Activated CD4-positive, CD25-positive, alpha-beta regulatory T cell treated with anti-CD3 and anti-CD28 coated beads, Interleukin-2, amount 50 U/mL, for 16 hours (primary cell): ENCODE data around the gene NKX2-4.
"Not testable (repeated sequence)": the region's sequence is repeated elsewhere in the genome, so short reads cannot be mapped to it uniquely, and the experiment has no call there.

Experiments used
- DNase-seq: peaks from one replicate; pipeline ENCODE4 v3.0.0-alpha.2; 2020; ENCODE audit warnings: low read depth, low spot score

Gene NKX2-4

DNA sequence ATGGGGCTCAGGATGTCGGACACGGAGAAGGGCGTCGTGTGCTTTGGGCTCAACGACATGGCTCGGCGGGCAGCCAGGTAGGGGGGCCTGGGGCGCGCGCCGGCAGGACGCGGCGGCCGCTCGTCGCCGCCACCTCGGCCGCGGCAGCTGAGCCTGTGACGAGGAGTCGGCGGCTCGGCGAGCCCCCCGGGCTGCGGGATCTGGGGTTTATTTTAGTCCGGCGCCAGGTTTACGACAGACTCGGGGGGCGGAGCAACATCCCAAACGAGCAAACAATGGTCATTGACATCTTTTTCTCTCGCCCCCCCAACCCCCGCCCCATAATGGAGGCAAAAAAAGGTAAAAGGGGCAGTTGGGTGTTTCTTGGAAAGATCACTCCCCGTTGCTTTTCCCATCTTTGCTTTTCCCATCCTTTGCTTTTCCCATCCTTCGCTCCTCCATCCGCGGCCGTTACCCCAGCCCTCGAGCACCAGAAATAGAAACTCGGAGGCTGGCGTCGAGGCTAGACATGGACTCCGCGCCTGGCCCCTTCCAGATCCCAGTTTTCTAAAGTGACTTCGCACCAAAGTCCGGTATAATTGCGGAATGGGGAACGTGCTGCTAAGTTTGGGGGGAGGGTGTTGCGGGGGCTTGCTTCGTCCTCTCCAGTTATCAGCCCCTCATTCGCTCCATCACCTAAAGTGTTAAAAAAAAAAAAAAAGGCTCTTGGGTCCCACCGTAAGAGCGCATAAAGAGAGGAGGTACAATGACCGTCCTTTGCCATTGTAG is at the start of gene NKX2-4:
Gene NKX2-4, minus strand, starts transcription at position 186 of the 768 bp plus-strand sequence. Its CDS starts 127 bp downstream, at position 59.
- DNase-seq, result no peak

DNA sequence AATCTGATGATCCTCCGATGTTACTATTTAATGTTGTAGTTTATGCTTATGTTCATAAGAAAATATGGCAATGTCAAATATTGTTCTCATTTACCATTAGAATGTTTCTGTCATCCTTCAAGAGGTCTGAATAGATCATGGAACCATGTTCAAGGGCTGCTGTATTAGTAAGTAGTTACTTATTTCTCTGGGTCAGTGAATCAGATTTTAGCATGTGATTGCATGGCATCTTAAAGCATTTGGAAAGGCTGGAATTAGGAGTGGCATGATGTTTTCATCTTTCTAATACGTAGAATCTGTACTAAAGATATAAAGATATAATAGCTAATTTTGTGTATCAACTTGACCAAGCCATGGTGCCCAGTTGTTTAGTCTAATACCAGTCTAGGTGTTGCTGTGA is 40.5 kb upstream of the NKX2-4 start:
- DNase-seq, result no peak

DNA sequence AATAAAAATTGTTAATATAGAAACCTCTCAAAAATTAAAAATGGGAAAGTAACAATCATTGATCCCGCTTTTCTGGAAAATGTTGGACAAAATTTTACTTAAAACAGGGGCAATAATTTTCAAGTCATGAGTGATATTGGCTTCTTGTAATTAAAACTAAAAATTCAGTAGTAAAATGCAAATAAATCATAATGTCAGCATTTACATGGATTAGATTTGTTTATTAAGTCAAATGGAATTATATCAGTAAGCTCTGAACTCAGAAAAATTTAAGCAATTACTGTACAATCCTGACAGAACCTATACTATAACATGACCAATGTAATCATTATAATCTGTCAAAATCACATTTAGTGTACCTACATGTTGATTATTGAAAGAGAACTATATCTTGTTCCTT is 39.9 kb upstream of the NKX2-4 start:
- DNase-seq, result no peak

DNA sequence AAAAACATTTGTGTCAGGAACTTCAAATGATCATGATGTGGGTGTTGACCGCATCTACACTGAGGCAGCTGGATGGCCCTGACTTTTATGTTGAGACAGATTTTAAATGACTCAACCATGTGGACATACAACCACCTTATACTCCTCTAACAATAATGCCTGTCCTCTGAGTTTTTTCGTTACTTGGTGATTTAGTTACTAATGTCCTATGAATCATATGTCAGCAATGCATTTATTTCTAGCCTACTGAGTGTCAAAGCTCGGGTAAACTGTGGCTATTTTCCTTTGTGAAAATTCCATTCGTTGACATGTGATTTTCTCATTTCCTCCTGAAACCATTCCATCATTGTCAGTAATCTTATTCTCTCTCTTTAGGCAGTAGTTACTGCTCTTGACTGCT is 38.9 kb upstream of the NKX2-4 start:
- DNase-seq, result no peak

DNA sequence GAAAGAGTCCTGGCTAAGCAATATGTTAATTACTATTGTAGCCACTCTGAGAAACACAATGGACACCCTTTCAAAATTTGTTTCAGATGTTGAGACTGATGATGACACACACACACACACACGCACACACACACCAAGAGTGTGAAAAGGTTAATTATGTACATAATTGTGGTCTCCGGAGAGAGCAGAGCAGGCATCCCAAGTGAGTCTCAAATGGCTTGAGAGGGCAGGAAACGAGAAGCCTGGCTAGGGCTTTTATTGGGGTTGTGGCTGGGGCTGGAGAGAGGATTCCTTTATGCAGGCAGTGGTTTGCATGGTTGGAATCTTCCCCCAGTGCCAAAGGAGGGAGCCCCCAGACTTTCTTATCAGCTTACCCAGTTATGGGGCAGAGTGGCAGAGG is 38.2 kb upstream of the NKX2-4 start:
- DNase-seq, result no peak

DNA sequence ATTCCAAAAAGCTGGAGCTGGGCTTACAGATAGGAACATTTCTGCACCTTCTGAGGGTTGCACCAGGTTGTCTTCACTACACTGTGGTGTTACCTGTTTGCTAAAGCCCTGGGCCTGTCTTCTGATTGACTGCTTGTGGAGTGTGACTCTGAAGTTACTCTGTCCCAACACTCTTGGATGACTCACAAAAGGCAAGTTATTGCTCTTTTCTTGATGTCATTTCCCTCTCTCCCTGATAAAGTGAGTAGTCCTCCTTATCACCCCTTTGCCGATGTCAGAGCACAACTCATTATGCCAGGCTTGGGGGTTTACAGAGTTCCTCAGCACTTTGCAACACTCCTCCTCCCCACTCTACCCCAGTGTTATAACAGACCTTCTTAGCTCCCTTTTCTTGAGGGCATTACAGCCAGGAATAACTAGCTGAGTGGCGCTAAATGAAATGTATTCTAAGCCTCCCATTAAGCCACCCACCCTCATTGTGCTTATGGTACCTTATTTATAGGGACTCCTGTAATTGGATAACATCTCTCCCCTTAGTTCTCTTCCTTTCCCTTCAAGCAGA is 36.1 kb upstream of the NKX2-4 start:
- DNase-seq, result no peak

DNA sequence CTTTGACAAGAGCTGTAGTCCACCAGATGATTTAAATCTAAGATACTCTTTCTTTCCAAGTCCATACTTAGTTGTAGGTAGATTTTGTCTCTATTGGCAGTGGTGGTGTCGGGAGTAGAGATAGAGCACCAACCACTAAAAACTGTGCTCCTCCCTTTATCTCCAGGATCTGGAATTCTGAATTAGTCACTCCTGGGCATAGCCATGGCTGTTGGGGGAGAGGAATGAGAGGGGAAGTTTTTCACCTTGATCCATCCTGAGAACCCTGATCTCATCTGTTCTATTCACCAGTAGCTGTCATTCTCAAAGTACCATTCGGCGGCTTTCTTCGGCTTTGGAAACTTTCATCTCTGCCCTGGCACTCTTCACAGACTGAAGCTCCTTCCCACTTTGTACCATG is 35.6 kb upstream of the NKX2-4 start:
- DNase-seq, result no peak

DNA sequence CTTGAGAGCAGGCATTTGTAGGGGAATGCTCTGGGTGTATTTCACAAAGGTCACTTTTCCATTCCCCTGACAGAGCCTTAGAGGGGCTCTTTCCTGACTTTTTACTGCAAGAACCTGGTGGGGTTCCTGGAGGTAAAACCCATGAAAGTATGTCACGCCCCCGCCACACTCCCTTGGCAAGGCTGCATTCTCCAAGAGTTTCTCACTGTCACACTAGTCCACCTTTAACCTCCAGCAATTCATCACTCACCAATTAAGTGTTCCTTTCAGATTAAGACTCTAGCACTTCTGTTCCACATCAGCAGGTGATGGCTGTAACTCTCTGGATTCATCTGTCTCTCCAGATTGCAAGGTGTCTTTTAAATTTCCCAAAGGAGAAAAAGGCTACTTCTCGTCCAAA is 32.7 kb upstream of the NKX2-4 start:
- no peak for DNase-seq

DNA sequence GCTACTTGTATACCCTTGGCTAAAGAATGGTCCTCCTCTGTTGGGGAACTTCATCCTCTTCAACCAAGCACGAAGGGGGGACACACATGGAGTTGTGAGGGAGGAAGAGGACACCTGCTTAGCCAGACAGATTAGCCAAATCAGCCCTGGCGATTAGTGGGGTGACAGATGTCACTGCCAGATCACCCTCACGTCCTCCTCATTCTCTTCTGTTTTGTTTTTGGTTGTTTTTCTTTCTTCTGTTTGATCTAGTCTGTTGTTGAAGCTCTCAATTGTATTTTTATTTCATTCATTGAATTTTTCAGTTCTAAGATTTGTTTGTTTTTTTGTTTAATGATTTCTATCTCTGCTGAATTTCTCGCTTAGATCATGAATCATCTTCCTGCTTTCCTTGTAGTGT is 27.5 kb upstream of the NKX2-4 start:
- DNase-seq, result no peak

DNA sequence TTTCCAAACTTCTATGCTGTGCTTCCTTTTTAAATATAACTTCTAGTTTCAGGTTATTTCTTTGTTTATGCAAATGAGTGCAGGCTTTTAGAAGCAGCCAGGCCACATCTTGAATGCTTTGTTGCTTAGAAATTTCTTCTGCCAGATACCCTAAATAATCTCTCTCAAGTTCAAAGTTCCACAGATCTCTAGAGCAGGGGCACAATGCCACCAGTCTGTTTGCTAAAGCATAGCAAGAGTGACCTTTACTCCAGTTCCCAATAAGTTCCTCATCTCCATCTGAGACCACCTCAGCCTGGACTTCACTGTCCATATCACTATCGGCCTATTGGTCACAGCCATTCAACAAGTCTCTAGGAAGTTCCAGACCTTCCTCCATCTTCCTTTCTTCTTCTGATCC is 26.4 kb upstream of the NKX2-4 start:
- DNase-seq, result not testable (repeated sequence)

DNA sequence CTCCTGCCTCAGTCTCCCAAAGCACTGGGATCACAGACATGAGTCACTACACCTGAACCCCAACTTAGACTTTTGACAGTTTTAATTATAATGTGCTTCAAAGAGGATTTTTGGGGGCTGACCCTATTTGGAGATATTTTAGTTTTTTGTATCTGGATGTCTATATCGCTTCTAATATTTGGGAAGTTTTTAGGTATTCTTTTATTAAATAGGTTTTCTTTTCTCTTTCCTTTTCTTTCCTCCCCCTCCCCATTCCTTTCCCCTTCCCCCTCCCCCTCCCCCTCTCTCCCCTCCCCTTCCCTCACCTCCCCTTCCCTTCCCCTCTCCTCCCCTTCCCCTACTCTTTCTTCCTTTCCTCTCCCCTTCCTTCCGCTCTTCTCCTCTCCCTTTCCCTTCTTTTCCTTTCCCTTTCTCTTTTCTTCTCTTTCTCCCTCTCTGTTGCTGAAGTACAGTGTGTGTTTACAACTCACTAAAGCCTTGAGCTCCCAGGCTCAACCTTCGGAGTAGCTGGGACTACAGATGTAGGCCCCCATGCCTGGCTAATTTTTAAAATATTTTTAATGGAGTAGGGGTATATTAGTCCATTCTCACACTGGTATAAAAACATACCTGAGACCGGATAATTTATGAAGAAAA is 24.4 kb upstream of the NKX2-4 start:
- no peak for DNase-seq

DNA sequence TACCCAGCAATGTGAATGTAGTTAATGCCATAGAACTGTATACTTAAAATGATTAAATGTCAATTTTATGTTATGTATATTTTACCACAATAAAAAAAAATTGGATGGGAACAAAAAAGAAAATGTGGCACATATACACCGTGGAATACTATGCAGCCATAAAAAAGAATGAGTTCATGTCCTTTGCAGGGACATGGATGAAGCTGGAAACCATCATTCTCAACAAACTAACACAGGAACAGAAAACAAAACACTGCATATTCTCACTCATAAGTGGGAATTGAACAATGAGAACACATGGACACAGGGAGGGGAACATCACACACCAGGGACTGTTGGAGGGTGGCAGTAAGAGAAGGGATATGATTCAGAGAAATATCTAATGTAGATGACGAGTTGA is 21.8 kb upstream of the NKX2-4 start:
- DNase-seq, result not testable (repeated sequence)

DNA sequence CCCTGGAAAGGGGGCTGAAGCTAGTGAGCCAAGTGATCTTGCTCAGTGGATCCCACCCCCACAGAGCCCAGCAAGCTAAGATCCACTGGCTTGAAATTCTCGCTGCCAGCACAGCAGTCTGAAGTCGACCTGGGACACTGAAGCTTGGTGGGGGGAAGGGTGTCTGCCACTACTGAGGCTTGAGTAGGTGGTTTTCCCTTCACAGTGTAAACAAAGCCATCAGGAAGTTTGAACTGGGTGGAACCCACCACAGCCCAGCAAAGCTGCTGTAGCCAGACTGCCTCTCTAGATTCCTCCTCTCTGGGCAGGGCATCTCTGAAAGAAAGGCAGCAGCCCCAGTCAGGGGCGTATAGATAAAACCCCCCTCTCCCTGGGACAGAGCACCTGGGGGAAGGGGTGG is 16.7 kb upstream of the NKX2-4 start:
- DNase-seq, result not testable (repeated sequence)

DNA sequence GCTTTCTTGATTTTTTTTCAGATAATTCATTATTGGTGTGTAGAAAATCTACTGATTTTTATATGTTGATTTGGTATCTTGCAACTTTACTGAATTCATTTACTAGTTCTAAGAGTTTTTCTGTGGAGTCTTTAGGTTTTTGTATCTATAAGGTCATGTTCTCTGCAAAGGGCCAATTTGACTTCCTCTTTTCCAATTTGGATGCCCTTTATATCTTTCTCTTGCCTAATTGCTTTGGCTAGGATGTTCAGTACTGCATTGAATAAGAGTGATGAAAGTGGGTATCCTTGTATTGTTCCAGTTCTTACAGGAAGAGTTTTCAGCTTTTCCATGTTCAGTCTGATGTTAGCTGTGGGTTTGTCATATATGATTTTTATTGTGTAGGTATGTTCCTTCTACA is 14.4 kb upstream of the NKX2-4 start:
- no peak for DNase-seq

DNA sequence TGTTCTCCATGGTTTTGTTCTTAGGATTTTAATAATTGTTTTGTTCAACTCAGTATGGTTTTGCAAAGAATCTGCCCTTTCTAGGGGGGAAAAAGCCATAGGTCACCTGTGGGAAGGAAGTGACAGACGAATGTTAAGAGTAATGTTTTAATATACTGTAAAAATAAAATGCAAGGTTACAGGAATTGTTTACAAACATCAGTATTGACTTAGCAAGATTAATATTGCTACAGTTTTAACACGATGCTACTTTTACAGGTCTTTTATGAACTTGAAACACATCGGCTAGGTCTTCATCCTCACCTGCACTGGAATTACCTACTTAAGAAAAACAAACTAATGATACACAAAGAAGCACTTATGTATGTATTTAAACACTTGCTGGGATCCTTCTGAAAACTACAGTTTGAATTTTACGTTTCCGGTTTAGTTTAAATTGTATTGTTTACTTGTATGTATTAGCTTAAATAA is 1.7 kb upstream of the NKX2-4 start:
- DNase-seq, result no peak

DNA sequence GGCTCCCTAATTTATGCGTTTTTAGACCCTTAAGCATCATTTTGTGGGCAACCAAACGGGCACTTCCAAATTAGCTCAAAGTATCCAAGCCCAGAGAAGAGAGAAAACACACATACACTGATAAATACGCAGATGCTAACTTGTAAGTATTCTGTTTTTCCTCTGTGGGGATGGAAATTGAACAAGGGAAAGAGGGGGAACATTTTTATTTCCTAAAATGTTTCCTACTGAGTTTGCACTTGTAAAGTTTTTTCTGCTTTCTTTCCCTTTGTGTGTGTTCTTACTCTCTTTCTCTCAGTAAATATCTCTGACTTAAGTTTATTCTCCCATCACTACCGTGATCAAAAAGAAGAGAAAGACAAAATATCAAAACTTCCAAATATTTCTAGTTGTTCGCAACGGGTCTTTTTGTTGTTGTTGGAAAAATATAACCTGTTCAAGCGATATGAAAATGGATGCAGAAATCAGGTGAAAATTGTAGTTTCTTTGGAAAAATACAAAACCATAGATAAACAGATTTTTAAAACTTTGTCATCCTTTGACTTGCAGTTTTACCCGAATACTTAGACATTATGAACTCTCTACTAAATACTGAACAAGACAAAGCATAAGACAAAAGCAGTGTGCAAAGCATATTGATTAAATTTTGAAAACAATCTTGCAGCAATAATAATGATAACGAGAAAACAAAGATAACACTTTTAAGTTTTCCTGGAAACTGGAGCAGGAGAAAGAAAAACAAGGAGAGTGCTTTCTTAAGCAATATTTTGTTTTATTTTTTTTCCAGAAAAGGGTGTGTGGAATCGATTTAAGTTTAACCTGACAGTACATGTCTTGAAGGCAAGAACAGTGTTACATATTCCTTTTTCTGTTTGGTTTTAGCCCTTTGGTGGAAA is 1.0 kb upstream of the NKX2-4 start:
- no peak for DNase-seq

DNA sequence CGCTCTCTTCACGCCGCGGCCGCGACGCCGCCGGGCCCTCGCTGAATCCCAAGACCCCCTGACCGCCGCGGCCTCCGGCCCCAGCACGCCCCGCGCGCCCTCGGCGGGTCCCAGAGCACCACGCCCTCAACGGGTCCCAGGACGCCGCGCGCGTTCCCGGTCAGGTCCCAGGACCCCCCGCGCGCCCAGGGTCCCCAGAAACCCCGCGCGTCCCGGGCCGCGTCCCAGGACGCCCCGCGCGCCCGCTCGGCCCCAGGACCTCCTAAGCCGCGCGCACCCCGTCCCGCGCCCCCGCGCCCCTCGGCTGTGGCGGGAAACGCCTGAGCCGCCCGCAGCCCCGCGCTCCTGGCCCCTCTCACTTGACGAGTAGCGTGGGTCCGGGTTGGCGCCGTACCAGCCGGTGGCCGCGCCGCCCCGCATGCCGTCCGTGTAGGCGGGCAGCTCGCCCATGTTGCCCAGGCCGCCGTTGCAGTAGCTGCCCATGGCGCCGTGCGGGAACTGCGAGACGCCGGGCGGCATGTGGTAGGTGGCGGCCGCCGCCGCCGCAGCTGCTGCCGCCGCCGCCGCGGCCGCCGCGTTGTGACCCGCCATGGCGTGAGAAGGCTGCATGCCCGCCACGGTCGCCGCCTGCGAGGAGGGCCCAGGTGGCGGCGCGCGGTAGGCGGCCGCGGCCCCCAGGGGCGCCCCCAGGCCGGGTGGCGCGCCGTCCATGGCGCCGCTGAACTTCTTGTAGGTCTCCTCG is 556 bp downstream of the NKX2-4 start:
- DNase-seq, result no peak

DNA sequence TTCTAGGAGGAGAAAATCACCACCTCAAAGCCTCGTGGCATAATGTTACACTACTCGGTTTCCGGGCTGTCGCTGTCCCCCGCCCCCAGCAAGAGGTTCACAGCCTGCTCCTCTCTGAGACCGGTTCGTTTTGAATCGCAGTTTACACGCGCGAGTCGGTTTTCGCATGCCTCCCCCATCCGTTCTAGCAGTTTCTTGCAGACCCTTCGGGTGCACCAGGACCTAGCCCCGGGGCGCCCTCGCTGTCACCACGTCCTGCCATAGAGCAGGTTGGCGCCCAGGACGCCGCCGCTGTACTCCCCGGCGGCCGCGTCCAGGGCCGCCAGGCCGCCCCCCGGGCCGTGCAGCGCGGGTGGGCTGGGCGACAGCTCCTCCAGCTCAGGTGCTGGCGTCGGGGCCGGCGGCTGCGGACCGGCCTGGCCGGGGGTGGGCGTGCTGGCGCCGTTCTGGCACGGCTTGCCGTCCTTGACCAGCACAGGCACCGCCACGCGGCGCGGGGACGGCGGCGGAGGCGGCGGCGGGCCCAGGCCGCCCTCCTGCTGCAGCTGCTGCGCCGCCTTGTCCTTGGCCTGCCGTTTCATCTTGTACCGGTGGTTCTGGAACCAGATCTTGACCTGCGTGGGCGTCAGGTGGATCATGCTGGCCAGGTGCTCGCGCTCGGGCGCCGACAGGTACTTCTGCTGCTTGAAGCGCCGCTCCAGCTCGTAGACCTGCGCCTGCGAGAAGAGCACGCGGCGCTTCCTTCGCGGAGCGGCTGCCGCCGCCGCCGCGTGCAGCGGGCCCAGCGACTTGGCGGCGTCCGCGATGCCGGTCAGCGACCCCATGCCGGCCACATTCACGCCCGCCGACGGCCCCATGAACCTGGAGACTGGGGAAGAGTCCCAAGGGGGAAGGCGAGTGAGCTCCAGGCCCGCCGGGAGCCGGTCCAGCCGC is 1.4 kb downstream of the NKX2-4 start:
- DNase-seq, result no peak

DNA sequence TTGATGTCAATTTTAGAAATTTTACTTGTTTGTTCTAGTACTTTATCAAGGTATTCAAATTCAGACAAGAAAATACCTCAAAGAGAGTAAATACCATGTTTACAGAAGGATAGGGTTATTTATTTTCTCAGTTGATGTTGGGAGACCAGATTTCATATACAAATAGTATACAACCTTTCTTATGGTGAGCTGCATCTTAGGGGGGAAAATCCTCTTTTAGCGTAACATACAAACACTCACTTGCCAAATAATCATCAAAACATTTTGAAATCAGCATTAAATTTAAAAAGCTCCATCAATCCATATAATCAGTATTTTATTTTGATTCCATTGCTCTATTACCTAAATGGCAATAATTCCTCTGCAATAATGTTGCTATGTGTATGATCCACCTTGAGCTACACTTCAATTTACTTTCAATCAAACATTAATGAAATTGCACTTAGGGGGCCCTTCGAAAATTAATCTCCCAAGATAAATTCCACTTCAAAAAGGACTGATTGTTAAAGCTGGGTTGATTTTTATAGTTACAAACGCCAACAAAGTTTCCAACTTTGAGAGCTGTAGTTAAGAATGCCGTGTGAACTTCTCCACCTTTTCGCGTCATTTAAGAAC is 2.2 kb downstream of the NKX2-4 start:
- DNase-seq, result no peak

DNA sequence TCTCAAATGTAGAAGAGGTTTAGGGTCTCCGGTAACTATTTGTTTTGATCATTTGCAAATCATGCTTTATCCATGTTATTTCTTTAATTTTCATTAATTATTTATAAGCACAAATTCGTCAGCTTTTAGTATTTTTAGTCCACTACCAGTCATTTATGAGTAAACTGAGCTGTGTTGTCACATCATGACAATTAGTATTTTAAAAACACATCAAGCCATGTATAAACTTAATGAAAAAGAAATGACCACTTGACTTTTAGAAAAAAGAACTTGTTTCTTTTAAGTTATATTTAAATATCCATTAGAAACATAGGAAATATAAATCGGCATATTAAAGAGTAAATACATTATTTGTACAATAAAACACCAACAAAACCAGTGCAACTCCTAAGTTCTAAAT is 2.8 kb downstream of the NKX2-4 start:
- DNase-seq, result no peak
